Measurements from ENCODE around the gene IL1RAPL2. TPM values are rescaled to one million over a fixed set of nuclear protein-coding genes. Genes with fewer than 3 reads are reported as not detected.

Gene IL1RAPL2
- total RNA-seq, 1 donor from 2014 or later: 0.58 TPM

- TF ChIP-seq CTCF (conservative IDR thresholded peaks at IDR 0.05): peak; percentile 87
- Mint-ChIP-seq H3K4me1 (peaks cover 6% of the 10 kb centered on the region), H3K4me3 (no peak overlapping the region), H3K9me3 (peaks cover 5% of the 10 kb centered on the region), H3K36me3 (ENCODE audit: low read depth) (no peaks in the 10 kb centered on the region), H3K27me3 (ENCODE audit: low read depth) (no peaks in the 10 kb centered on the region), H3K27ac (ENCODE audit: unreplicated experiment) (no peak overlapping the region)
- DNase-seq (ENCODE audit: low read depth, low spot score): peak; percentile 60
These were observed 356.2 kb downstream of the IL1RAPL2 start for GRCh38 chrX:104922206-104922621.

GRCh38 chrX:104929324-104929723 is 363.3 kb downstream of the IL1RAPL2 start:
- no peak overlapping the region for H3K27ac Mint-ChIP-seq (ENCODE audit: unreplicated experiment)
- H3K9me3 Mint-ChIP-seq: peaks cover 4% of the 10 kb centered on the region
- no peaks in the 10 kb centered on the region for H3K4me1 Mint-ChIP-seq
- no peak for DNase-seq (ENCODE audit: low read depth, low spot score)
- no peak for TF ChIP-seq CTCF (conservative IDR thresholded peaks at IDR 0.05)
- H3K27me3 Mint-ChIP-seq (ENCODE audit: low read depth): no peaks in the 10 kb centered on the region
- no peak overlapping the region for H3K4me3 Mint-ChIP-seq
- no peaks in the 10 kb centered on the region for H3K36me3 Mint-ChIP-seq (ENCODE audit: low read depth)

GRCh38 chrX:104935581-104935980 is 369.6 kb downstream of the IL1RAPL2 start:
- TF ChIP-seq CTCF (conservative IDR thresholded peaks at IDR 0.05): no peak
- no peak overlapping the region for H3K4me3 Mint-ChIP-seq
- no peaks in the 10 kb centered on the region for H3K4me1 Mint-ChIP-seq
- no peak overlapping the region for H3K27ac Mint-ChIP-seq (ENCODE audit: unreplicated experiment)
- H3K9me3 Mint-ChIP-seq: peaks cover 3% of the 10 kb centered on the region
- H3K36me3 Mint-ChIP-seq (ENCODE audit: low read depth): no peaks in the 10 kb centered on the region
- no peak for DNase-seq (ENCODE audit: low read depth, low spot score)
- H3K27me3 Mint-ChIP-seq (ENCODE audit: low read depth): no peaks in the 10 kb centered on the region

- no peak for DNase-seq (ENCODE audit: low read depth, low spot score)
- H3K36me3 Mint-ChIP-seq (ENCODE audit: low read depth): no peaks in the 10 kb centered on the region
- no peak for TF ChIP-seq CTCF (conservative IDR thresholded peaks at IDR 0.05)
- H3K27me3 Mint-ChIP-seq (ENCODE audit: low read depth): no peaks in the 10 kb centered on the region
- H3K4me3 Mint-ChIP-seq: no peak overlapping the region
- H3K4me1 Mint-ChIP-seq: peaks cover 5% of the 10 kb centered on the region
- H3K27ac Mint-ChIP-seq (ENCODE audit: unreplicated experiment): no peak overlapping the region
- H3K9me3 Mint-ChIP-seq: peaks cover 2% of the 10 kb centered on the region
These were observed 387.3 kb downstream of the IL1RAPL2 start for GRCh38 chrX:104953251-104953650.

- Mint-ChIP-seq H3K27me3 (ENCODE audit: low read depth) (no peaks in the 10 kb centered on the region), H3K4me1 (peaks cover 4% of the 10 kb centered on the region), H3K27ac (ENCODE audit: unreplicated experiment) (no peak overlapping the region), H3K4me3 (no peak overlapping the region), H3K36me3 (ENCODE audit: low read depth) (no peaks in the 10 kb centered on the region), H3K9me3 (peaks cover 2% of the 10 kb centered on the region)
- no peak for TF ChIP-seq CTCF (conservative IDR thresholded peaks at IDR 0.05)
- DNase-seq (ENCODE audit: low read depth, low spot score): no peak
These were observed 395.9 kb downstream of the IL1RAPL2 start for GRCh38 chrX:104961926-104962325.

GRCh38 chrX:104968241-104968640 is 402.2 kb downstream of the IL1RAPL2 start:
- Mint-ChIP-seq H3K4me1 (no peaks in the 10 kb centered on the region), H3K4me3 (no peak overlapping the region), H3K9me3 (no peaks in the 10 kb centered on the region), H3K27me3 (ENCODE audit: low read depth) (no peaks in the 10 kb centered on the region), H3K36me3 (ENCODE audit: low read depth) (no peaks in the 10 kb centered on the region), H3K27ac (ENCODE audit: unreplicated experiment) (no peak overlapping the region)
- TF ChIP-seq CTCF (conservative IDR thresholded peaks at IDR 0.05): no peak
- DNase-seq (ENCODE audit: low read depth, low spot score): no peak
